ENCODE results near the gene GPR63.

The GPR63 gene

DNA sequence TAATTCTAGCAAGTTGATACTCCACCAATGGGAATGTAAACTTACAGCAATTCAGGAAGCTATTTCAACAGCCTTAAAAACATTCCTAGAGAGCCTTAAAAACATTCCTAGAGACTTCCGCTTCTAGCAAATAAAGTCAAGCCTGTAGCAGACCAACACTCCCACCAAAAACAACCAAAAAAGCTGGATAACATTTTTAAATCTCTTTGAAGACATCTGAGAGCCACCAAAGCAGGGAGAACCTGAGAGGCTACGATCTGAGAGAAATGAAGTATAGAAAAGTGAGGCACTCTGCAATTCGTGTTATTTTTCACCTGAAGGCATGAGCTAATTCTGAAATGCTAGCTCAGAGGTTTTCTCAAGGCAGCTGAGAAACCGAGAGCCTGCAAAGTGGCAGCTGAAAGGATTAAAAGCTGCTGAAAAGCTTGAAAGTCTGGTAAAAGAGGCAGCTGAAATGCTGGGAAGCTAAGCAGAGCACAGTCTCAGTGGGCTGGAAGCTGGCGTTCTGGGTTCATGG lies 20.9 kb downstream of the GPR63 start:
- DNase-seq = no peak

GRCh38 chr6:96814625-96815024 lies 22.7 kb downstream of the GPR63 start:
- no peak for DNase-seq

- no peak for DNase-seq
These were observed 25.1 kb downstream of the GPR63 start for GRCh38 chr6:96812077-96812703.

DNA sequence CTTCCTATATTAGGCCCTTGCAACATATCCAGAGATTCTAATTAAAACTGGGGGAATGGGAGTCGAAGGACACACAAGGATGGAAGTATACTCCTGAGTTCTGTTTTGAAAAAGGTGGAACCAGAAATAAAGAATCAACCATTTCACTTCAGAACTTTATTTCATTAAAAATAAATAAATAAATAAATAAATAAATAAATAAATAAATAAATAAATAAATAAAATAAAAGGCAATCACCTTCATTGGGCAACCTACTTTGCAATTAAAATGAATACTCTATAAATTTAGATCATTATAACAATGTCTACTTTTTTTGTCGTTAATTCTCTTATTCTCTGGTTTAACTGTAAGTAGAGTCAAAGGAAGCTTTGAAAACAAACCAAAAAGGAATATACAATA lies 25.6 kb downstream of the GPR63 start:
- DNase-seq = no peak

GRCh38 chr6:96811136-96811535 lies 26.1 kb downstream of the GPR63 start:
- no peak for DNase-seq

DNA sequence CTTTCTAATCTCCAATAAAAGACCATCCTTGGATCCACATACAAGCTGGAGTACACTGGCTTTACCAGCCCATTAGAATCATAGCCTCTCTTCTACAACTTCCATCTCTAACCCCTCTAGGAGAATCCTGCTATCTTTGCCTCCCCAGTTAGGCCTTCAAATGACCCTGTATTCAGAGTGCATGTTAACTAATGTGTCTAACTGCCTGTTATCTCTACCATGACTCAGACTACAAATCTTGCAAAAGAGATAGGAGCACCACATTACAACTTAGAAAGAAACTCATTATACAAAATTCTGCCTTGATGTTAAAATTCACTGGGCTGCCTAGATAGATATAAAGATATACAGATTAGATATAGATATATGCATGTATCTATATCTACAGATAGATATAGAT lies 28.2 kb downstream of the GPR63 start:
- no peak for DNase-seq

DNA sequence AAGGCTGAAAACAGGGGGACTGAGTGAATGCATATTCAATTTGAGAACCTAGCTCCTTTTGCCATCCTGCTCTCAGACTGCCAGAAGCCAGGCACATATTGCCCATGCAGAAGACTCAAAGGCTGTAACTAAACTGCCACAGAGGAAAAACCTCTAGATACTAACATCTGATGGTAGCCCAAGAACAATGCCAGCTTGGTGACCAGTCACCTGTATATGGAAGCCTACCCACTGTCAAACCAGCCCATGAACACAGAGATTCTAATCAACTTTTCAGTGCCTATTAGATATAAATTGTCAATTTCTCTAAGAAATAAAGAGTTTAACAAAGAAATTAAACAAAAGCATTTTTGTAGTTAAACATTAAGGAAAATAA lies 34.2 kb downstream of the GPR63 start:
- no peak for DNase-seq

DNA sequence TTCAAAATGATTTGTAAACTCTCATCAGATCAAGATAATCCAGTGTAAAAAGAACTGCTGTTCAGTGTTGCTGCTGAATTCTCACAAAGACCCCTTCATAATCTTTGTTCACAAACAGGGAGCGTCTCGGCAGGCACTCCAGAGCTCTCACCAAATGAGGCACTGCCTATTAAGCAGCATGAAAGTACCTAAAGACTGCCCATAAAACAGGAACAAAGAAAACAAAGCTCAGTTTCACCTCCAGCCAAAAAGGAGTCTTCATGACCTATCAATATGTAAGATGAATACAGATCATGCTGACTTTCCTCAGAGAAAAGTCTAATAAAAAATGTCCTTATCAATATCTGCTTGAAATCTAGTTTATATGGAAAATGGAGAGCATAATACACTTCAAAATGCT lies 41.8 kb downstream of the GPR63 start:
- DNase-seq = no peak

GRCh38 chr6:96794980-96795379 lies 42.3 kb downstream of the GPR63 start:
- no peak for DNase-seq

- DNase-seq = no peak
These were observed 44.6 kb downstream of the GPR63 start for GRCh38 chr6:96792561-96793190.

- no peak for DNase-seq
These were observed 47.4 kb downstream of the GPR63 start for GRCh38 chr6:96789871-96790270.

GRCh38 chr6:96787846-96788580 lies 49.3 kb downstream of the GPR63 start:
- DNase-seq = no peak

GRCh38 chr6:96786336-96786735 lies 50.9 kb downstream of the GPR63 start:
- no peak for DNase-seq

DNA sequence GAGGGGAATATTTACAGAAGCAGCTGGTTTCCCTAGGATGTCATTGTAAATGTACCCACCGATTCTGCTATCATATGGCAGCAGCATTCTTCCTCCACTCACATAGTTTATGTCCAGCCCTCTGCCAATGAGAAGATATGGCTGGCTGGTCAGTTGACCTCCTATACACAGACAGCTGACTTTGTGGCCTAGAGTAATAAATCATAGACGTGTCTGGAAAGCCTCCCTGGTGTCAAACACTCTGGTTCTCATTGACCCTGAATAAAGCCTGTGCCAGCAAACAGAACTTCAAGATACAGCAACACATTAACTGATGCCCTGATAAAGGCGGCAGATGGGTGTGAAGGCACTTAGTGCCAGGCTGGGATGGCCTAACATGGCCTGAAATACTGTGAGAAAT lies 52.6 kb downstream of the GPR63 start:
- DNase-seq = no peak

DNA sequence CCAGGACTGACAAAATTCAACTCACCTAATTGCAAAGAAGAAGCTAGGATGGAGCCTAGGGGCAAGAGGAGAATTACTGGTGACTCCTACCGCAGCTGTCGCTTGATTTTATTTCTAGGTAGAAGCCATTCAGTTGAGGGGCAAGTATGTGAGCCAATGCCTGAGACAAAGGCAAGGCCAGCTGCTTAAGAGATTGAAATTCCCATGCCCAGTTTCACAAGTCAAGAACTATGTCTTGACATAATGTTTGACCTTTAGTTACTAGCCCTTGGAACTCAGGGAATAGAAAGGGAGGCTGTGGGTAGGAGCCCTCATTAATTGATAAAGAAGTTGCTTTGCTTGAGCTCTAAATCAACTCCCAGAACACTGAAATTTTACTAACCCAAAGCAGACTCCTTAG lies 54.0 kb downstream of the GPR63 start:
- DNase-seq = no peak

- DNase-seq = no peak
These were observed 55.7 kb downstream of the GPR63 start for GRCh38 chr6:96781557-96781956.

- DNase-seq = no peak
These were observed 60.2 kb downstream of the GPR63 start for GRCh38 chr6:96777113-96777512.

- DNase-seq = no peak
These were observed 61.4 kb downstream of the GPR63 start for GRCh38 chr6:96775727-96776400.

- no peak for DNase-seq
These were observed 70.5 kb downstream of the GPR63 start for GRCh38 chr6:96766769-96767168.

DNA sequence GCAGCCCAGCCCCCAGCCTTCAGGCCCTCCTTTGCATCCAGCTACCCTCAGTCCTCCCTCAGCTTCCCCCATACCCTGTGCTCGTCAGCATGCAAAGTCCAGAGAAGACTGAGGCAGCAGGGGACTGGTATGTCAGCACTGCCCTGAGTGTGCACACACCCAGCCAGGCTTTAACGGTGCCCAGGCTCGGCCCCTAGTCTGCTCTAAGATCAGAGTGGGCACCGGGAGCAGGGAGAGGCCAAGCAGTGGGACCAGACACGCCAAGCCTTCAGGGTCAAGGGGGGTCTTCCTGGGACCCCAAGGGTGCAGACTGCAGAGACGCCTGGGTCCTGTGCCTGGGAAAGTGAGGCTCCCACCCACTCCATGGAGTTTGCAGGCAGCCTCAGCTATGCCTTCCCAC lies 74.7 kb downstream of the GPR63 start:
- no peak for DNase-seq

GRCh38 chr6:96761794-96762193 lies 75.5 kb downstream of the GPR63 start:
- no peak for DNase-seq

DNA sequence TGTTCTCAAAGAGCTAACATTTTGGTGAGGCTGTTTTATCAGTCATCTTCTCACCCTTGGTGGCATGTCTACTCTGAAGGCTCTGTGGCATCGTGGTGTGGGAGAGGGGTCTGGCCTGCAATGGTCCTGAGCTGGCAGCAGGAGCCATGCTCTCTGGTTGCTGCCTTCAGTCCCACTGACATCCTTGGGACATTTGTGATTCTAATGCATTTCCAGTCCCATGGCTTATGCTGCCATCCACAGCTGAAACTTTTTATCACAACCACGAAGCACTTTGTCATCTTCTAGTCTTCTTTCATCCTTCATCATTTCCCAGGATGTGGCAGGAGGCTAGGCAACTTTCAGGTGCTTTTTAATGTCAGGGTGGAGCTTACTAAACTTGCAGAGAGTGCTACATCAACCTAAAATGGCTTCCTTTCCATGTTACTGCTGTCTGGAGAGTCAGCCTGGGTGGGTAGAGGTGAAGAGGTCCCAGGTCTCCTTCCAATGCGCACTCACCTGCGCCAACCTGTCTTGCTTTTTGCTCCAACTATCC lies 77.1 kb downstream of the GPR63 start:
- no peak for DNase-seq

GRCh38 chr6:96755096-96755495 lies 82.2 kb downstream of the GPR63 start:
- no peak for DNase-seq

Data from activated CD4-positive, alpha-beta T cell treated with anti-CD3 and anti-CD28 coated beads, Interleukin-2, amount 50 U/mL, for 1 hour (primary cell).